DOHH2 (cell line): ENCODE results near the gene SH2D2A.
A peak's percentile ranks its signal among the peaks of the same experiment; 100 is the strongest.

Experiments used
- H3F3A ChIP-seq: fragments of 200-600 bp; sonication (generic), shearing (Covaris generic); 2 replicates; pipeline ENCODE4 v1.6.0; 2016; ENCODE audit warnings: antibody characterized with exemption, mild to moderate bottlenecking; ENCODE audit not compliant: control insufficient read depth, insufficient read depth
- H3K27ac ChIP-seq: fragments of 200-600 bp; sonication (generic); 2 replicates; pipeline ENCODE4 v1.5.1; 2014; ENCODE audit warnings: low read depth, mild to moderate bottlenecking, low read length, moderate library complexity
- H3K27me3 ChIP-seq: fragments of 200-600 bp; sonication (generic); 2 replicates; pipeline ENCODE4 v1.6.1; 2014; ENCODE audit warnings: mild to moderate bottlenecking, low read length, mixed read lengths; ENCODE audit not compliant: control insufficient read depth
- H3K36me3 ChIP-seq: fragments of 200-600 bp; sonication (generic); 2 replicates; pipeline ENCODE4 v1.6.1; 2014; ENCODE audit warnings: mild to moderate bottlenecking, low read length, moderate library complexity, mixed read lengths; ENCODE audit not compliant: control insufficient read depth
- H3K4me1 ChIP-seq: fragments of 200-600 bp; sonication (generic); 2 replicates; pipeline ENCODE4 v1.6.1; 2014; ENCODE audit warnings: mild to moderate bottlenecking, low read length, mixed read lengths; ENCODE audit not compliant: control insufficient read depth
- H3K4me2 ChIP-seq: fragments of 200-600 bp; sonication (generic); 2 replicates; pipeline ENCODE4 v1.6.0; 2014; ENCODE audit warnings: mild to moderate bottlenecking, low read length, moderate library complexity
- H3K4me3 ChIP-seq: fragments of 200-600 bp; sonication (generic); 2 replicates; pipeline ENCODE4 v1.5.1; 2014; ENCODE audit warnings: mild to moderate bottlenecking, low read length, mixed read lengths
- H3K79me2 ChIP-seq: fragments of 200-600 bp; sonication (generic); 2 replicates; pipeline ENCODE4 v1.6.1; 2014; ENCODE audit warnings: mild to moderate bottlenecking, low read length, mixed read lengths; ENCODE audit not compliant: control insufficient read depth
- H3K9me2 ChIP-seq: fragments of 200-600 bp; sonication (generic); replicated peaks from 2 replicates; pipeline ENCODE4 v1.6.1; 2014; ENCODE audit warnings: mild to moderate bottlenecking, low read length, mixed read lengths; ENCODE audit not compliant: control insufficient read depth
- H3K9me3 ChIP-seq: fragments of 200-600 bp; sonication (generic); 2 replicates; pipeline ENCODE4 v1.6.1; 2014; ENCODE audit warnings: antibody characterized with exemption, low read length, mixed read lengths; ENCODE audit not compliant: control insufficient read depth, insufficient read depth
- H4K20me1 ChIP-seq: fragments of 200-600 bp; sonication (generic); 2 replicates; pipeline ENCODE4 v1.6.0; 2014; ENCODE audit warnings: low read depth, mild to moderate bottlenecking, antibody characterized with exemption, low read length, moderate library complexity; ENCODE audit not compliant: control insufficient read depth, insufficient read depth
- EZH2phosphoT487 ChIP-seq: fragments of 200-600 bp; sonication (generic); IDR thresholded peaks from 2 replicates; pipeline ENCODE4 v1.6.1; 2017; ENCODE audit warnings: borderline replicate concordance, mild to moderate bottlenecking, antibody characterized with exemption, low read length, moderate library complexity, mixed read lengths
- TF ChIP-seq, protein P1 (sequence below): fragments of 200-600 bp; sonication (generic); IDR thresholded peaks from one replicate; pipeline ENCODE4 v1.5.1; 2014; ENCODE audit warnings: antibody characterized with exemption, mild to moderate bottlenecking, low read depth, low read length; ENCODE audit not compliant: poor library complexity, severe bottlenecking

Gene SH2D2A

DNA sequence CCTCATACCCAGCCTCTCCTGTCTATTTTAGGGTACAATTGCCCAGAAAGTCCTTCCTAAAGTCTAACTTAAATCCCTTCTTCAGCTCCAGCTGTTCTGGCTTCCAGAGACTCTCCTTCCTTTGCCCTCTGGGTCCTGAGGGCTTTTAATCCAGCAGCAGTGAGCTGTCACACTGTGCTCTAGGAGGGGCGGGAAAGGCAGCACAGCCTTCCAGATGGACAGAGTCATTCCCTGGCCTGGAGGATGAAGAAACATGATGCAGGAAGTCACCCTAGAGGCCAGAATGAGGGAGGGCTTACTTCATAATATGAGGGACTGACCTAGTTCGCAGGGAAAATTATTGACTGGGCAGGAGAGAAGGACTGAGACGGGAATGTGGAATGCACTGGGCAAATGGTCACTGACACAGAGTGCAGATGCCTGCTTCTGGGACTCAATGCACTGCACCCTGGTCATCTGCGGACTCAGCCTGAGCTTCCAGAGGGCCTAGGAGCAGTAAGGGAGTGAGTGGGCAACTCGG lies 1.3 kb downstream of the SH2D2A start:
- no peaks in the 10 kb centered on the region for H4K20me1 ChIP-seq
- no peak overlapping the region for H3K4me2 ChIP-seq
- H3F3A ChIP-seq, result peaks cover 5% of the 10 kb centered on the region
- no peaks in the 10 kb centered on the region for H3K9me3 ChIP-seq
- TF ChIP-seq, protein P1, sequence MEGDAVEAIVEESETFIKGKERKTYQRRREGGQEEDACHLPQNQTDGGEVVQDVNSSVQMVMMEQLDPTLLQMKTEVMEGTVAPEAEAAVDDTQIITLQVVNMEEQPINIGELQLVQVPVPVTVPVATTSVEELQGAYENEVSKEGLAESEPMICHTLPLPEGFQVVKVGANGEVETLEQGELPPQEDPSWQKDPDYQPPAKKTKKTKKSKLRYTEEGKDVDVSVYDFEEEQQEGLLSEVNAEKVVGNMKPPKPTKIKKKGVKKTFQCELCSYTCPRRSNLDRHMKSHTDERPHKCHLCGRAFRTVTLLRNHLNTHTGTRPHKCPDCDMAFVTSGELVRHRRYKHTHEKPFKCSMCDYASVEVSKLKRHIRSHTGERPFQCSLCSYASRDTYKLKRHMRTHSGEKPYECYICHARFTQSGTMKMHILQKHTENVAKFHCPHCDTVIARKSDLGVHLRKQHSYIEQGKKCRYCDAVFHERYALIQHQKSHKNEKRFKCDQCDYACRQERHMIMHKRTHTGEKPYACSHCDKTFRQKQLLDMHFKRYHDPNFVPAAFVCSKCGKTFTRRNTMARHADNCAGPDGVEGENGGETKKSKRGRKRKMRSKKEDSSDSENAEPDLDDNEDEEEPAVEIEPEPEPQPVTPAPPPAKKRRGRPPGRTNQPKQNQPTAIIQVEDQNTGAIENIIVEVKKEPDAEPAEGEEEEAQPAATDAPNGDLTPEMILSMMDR, result no peak
- no peak for TF ChIP-seq EZH2phosphoT487
- H3K4me1 ChIP-seq, result peaks cover 27% of the 10 kb centered on the region
- H3K27ac ChIP-seq, result no peak overlapping the region
- no peaks in the 10 kb centered on the region for H3K36me3 ChIP-seq
- no peak overlapping the region for H3K4me3 ChIP-seq
- H3K79me2 ChIP-seq, result no peaks in the 10 kb centered on the region
- H3K27me3 ChIP-seq, result no peaks in the 10 kb centered on the region
- H3K9me2 ChIP-seq, result no peaks in the 10 kb centered on the region

DNA sequence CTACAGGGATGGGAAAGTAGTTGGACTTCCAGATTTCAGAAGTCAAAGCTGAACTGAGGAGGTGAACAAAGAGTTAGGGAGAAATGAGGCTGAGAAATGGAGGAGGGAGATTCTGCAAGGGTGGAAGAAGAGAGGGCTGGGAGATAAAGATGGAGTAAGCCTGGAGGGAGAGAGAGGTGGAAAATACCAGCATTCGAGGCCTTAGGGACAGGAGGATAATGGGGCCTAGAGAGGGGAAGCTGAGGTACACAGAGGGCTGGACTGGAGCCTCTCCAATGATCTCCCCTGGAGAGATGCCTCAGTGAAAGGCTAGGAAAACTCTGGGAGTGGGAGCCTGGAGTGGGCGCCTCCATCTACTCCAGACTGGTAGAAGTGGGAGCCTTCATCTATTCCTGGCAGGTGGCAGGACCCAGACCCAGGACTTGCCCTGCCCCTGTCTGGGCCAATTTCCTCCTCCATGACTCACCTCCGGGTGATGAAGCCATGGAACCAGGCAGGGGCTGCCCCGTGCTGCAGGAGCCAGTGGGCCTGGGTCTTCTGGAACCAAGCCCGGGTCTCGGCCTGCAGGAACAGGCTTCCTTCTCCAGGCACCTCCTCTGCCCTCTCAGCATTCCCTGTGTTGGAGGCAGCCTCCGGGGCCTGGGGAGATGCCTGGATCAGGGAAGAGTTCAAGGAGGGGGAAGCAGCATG lies 1.9 kb downstream of the SH2D2A start:
- no peaks in the 10 kb centered on the region for H3K27me3 ChIP-seq
- peaks cover 5% of the 10 kb centered on the region for H3F3A ChIP-seq
- H3K4me1 ChIP-seq, result peaks cover 27% of the 10 kb centered on the region
- TF ChIP-seq, protein P1, result no peak
- no peak for TF ChIP-seq EZH2phosphoT487
- H3K4me2 ChIP-seq, result peak overlapping the region; percentile 49
- no peaks in the 10 kb centered on the region for H3K36me3 ChIP-seq
- H3K79me2 ChIP-seq, result no peaks in the 10 kb centered on the region
- H3K9me2 ChIP-seq, result no peaks in the 10 kb centered on the region
- no peaks in the 10 kb centered on the region for H3K9me3 ChIP-seq
- no peak overlapping the region for H3K4me3 ChIP-seq
- H4K20me1 ChIP-seq, result no peaks in the 10 kb centered on the region
- H3K27ac ChIP-seq, result no peak overlapping the region

DNA sequence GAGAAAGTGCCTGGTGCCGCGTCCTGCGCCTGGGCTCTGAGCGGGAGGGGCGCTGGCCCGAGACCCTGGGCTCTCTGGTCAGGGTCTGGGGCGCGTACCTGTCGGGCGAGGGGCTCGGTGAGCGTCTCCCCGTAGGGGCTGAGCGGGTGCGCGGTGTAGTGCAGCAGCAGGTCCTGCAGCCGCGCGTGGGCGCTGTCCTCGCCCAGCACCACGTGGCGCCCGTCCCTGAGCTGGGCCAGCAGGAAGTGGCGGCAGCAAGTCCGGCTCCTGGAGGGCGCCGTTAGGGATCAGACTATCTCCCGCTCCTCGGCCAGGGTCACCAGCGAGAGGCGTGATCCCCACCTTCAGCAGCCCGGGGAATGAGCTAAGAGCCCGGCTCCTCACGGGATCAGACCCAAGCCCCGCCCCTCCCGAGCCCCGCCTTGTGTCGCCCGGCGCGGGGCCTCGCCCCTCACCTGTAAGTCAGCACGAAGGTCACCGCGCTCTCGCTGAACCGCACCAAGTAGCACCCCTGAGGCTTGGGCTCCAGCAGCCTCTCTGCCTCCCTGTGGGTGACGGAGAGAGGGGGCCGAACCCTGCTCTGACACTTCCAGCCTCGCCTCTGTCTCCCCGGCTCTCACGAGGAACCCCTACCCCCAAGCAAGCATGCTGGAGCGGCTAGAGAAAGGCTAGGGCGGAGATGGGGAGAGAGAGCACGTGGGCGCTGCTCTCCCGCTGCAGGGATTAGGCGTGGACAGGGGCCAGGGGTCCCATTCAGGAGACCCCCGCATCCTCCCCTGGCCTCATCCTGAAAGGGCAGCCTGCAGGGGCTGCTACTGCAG lies 2.7 kb downstream of the SH2D2A start:
- Histone ChIP-seq H3K36me3 (no peaks in the 10 kb centered on the region), H3K4me1 (peaks cover 27% of the 10 kb centered on the region), H3K27me3 (no peaks in the 10 kb centered on the region), H3K9me2 (no peaks in the 10 kb centered on the region), H3K79me2 (no peaks in the 10 kb centered on the region), H3K9me3 (no peaks in the 10 kb centered on the region), H3F3A (peaks cover 5% of the 10 kb centered on the region), H3K27ac (no peak overlapping the region), H3K4me3 (peak overlapping the region; percentile 58), H3K4me2 (peak overlapping the region; percentile 49), H4K20me1 (no peaks in the 10 kb centered on the region)
- no peak for TF ChIP-seq EZH2phosphoT487
- TF ChIP-seq, protein P1, result peak; percentile 49
